GM18498 (cell line): ENCODE data around the gene ZBTB7C.

Experiments used
- ATAC-seq: cut with Tn5 transposase; IDR thresholded peaks from one replicate; pipeline ENCODE4 v1.9.1; 2021; ENCODE audit warnings: mild to moderate bottlenecking, moderate library complexity; ENCODE audit not compliant: unreplicated experiment

ZBTB7C gene

DNA sequence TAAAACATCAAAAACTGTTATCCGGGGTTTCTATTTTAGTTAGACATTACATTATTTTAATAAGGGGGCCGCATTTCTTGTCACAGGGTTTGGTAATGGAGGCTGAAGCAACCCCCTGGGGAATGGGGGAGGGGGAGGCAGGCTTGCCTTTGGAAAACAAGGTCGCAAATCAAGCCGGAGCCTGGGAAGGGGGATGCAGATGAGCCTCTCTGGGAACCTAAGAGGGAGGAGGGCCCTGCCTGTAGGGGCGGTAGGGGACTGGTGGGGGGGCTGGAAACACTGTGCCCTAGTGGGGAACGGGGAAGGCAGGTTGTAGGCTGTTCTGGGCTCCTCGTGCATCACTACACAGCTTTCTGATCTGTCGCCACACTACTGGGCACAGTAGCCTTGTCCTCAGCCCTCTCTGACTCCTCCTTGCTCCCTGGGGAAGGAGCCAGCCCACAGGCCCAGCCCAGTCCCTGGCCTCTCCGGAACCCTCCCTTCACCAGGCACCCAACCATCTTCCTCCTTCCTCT is 308.5 kb downstream of the ZBTB7C start:
- ATAC-seq = no peak

DNA sequence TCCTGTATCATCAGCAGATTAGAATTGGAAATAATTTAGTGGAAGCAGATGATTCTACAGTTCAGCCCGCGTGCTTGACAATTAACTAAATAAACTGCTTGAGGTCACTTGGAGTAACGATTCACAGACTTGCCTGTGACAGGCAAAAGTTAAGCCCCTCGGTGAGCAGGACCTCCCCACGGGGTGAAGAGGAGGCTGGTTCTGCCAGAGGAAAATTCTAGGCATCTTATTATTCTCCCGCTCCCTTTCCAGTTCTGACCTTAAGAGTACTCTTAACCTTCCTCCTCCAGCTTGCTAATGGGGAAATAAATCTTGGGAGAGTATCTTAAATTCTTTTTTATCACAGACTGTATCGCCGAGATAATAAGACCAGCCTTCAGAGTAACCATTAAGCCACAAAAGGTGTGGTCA is 309.0 kb downstream of the ZBTB7C start:
- no peak for ATAC-seq

DNA sequence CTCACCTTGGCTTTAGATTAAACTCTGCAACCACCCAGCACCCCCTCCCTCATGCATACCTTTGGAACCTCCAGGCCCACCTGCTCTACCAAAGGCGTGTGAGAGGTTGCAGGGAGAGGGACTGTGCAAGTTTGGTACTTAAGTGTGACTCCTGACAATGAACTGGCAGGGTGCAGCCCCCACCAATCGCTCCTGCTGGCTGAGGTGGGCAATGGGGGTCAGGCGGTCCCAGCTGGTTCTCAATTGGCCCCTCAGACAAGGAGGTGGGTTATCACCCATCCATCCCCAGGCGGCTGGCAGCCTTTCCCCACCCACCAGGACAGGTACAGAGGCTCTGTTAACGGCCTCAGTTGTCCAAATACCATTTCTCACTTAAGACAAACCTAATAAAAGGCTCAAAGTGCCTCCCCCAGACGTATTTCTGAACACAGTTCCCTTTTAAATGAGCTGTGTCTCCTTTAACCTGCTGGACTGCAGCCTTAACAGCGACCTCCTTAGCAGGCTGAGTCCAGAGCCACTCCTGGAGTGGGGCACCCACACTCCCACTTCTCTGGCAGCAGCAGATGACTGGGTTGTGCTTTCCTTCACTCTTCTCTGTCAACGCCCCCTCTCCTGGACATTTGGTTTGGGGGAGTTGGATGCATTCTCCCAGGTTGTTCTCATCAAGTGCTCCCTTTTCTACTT is 309.6 kb downstream of the ZBTB7C start:
- no peak for ATAC-seq

DNA sequence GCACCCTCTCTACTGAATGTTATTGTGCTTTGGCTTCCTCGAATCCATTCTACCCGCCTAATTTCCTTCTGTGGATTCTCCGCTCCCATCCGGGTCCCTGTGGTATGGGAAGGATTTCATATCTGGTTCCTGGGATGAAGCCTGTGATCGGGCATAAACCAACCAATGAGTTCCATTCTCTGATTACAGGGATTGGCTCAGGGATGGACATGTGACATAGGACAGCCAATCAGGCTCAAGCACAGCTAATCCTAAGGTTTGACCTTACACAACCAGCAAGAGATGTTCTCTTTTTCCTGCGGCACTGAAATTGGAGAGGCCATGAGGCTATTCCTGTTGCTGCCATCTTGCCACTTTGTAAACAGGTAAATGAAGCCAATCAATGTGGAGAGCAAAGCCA is 310.6 kb downstream of the ZBTB7C start:
- no peak for ATAC-seq

DNA sequence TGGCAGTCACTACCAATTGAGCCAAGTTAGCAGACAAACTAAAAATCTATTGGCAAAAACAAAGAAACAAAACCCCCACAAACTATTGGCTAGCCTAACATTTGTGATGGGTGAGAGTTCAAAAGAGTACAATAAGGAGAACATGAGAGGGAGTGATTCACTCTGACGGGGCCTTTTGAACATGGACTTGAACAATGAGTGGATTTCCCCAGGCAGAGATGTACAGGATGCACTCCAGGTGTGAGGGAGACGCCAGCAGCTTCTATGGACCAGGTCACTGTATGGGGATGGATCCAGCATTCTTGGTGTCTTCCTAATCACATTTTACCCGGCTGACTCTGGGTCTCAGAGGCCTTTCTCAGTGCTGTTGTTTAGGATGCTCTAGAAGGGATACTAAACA is 311.2 kb downstream of the ZBTB7C start:
- no peak for ATAC-seq

DNA sequence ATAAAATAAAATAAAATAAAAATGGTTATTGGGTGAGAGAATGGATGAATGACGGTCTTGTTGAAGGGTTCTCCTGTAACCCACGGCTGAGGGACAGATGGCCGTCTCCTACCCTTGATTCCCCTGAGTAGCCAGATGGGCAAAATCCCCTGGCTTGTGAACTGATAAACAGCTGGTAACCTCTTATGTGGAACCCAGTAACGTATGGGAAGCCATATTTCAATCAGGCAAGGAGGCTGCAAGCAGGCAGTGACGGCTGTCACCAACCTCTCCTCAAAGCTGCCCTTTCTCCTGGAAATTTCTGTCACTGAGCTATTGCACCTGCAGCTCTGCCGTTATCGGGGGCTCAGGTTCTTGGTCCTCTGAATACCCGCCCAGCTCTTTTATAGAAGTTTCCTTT is 313.5 kb downstream of the ZBTB7C start:
- no peak for ATAC-seq

DNA sequence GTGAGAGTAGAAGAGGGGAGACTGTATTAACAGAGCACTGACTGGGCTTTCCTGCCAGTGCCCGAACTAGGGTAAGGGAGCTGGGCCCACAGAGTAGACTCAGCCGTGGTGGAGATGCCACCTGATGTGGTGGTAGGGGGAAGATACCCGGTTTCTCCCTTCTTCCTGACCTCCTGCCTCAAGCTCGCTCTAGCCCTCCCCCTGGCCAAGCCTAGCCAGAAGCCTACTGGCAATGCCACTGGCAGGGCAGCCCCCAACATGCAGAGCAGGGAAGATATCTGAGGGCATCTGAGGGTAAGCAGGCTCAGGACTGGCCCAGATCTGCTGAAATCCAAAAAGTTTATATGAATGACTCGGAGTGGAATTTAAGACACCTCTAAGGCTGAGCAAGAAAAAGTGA is 316.1 kb downstream of the ZBTB7C start:
- no peak for ATAC-seq

DNA sequence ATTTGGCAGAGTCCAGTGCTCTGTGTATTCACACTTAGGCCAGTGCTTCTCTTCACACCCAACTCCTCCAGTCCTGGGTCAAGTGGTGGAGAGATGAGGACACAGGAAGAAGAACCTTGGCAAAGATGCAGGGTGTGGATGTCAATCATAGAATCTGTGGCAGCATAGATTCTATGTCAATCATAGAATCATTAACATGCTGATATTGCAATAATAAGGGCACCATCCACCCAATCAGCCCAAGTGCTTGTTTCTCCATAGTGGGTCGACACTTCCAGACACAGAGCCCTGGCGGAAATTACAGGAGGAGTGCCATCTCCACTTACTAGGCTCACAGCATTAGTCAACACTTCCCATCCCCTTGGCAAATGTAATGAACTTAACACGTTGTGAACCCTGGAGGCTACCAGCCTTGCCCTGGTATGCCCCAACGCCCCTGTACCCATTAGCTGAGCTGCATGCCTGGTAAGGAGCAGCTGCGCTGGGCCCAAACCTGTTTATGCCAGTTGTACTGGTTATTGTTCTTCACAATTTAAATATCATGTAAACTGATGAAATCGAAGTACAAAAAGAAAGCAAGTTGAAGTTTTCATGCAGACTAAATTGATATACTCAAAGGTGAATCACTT is 317.2 kb downstream of the ZBTB7C start:
- ATAC-seq = no peak

DNA sequence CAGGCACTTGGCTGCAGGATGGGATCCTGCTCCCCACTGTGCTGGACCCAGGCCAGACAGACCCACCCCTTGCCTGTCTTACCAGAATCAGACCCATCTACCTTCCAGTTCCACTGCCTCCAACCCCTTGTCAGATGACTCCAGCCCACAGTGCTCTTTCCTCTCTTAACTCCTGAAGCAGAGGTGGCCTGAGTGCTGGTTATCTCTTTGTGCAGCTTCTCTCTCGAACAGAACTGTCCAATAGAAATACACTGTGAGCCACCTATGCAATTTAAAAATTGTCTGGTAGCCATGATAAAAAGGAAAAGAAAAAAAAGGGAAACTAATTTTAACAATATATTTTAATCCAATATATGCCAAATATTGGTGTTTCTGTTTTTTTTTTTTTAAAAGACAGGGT is 318.5 kb downstream of the ZBTB7C start:
- ATAC-seq = no peak

DNA sequence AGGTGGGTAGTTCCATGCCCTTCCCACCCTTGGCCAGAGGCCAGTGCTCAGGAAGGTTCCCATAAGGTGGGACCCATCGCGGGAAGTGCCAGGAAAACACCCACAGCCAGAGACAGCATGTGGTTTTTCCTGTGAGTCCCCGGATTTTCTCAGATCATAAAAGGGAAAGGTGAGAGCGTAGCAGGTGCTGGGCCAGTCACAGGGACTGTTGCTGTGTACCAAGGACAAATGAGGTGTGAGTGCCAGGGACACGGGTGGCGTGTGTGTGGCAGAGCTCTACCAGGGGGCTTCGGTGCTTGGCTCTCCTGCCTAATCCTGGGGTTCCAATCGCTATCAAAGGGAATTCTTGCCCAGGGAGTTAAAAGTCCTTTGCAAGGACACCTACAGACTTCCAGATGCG is 319.2 kb downstream of the ZBTB7C start:
- no peak for ATAC-seq

DNA sequence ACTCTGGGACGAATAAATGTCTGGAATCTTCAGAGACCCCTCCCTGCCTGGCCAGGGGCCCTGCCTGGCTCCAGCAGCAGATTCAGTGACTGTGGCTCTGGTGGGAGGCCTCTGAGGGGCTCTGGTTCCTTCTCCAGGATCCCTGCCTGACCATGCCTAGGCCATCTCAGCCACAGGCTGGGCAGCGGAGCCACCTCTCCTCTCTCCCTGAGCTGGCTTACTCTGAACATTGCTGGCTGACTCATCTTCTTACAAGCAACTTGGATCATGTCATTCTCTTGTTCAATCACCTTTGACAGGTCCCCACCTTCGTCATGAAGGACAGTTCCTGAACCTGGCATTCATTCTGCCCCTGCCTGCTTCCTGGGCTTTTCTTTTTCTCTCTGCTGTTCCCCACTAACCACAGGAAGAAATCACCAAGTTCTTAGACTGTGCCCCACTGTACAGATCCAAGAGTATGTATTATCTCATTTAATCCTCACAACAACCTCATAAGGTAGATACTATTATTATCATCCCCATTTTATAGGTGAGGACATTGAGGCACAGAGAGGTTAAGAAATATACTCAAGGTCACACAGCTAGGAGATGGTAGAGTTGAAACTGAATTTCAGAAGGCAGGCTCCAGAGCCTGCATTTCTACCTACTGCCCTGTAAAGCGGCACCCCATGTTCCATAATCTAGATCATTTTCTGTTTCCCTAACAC is 323.2 kb downstream of the ZBTB7C start:
- ATAC-seq = no peak

DNA sequence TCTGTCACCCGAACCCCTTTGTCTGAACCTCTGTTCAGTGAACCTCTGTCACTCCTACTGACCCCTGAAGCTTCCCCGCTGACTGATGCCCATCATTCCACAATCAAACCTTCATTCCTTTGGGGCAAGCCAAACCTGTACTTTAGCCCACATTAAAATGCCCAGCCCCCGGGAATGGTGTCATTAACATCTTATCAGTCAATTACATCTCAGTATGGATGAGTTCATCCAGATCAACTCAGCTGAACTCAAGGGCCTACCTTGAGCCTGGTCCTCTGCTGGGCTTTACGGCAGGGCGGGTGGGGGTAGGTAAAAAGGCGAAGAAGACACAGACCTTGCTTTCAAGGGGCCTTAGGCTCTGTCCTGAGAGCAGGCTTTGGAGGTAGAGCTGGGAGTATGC is 324.3 kb downstream of the ZBTB7C start:
- ATAC-seq = no peak

DNA sequence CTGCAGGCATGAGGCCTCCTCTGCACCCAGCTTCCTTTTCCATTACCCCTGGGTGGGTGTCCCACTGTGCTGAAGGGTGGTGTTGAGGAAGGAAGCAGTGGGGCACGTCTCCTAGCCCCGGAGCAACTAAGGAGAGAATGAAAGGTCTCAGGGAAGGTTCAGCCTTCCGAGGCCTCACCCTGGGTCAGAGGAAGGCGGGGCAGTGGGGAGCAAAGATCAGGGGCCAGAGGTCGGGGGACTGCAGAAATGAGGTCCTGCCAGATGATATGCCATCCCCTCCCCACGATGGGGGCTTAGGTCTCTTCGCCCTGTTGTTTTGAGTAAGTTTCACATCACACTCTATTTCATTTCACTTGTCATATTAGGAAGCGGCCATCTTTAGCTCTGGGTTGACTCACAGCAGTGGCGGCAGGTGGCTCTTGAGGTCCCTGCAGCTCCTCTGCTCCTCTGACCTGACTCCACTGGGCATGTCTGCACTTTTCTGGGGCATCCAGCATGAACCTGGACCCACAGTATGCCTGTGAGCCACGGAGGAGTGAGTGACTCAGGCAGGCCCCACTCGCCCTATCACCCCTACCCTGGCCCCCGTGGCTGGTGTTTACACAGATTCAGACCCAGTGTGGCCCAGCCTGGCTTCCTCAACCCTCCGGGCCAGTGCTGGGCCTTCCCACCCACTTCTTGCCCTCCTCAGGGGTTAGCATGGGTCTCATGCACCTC is 325.0 kb downstream of the ZBTB7C start:
- ATAC-seq = no peak

DNA sequence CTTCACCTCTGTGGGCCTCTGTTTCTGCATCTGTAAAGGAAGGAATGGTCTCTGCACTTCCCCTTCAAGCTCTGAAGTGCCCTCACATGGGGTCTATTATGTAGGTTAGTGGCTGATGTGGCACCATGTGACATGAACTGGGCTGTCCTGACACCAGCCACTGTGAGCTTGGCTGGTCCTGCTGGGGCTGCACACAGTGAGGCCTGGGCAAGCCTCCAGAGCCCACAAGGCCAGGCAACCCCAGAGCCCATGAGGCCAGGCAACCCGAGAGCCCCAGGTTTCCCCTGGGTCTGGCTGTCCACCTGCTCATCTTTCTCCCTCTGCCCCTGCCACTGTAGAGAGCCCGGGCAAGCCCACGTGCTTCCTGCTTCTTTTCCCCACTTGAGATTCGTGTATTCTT is 328.6 kb downstream of the ZBTB7C start:
- no peak for ATAC-seq

DNA sequence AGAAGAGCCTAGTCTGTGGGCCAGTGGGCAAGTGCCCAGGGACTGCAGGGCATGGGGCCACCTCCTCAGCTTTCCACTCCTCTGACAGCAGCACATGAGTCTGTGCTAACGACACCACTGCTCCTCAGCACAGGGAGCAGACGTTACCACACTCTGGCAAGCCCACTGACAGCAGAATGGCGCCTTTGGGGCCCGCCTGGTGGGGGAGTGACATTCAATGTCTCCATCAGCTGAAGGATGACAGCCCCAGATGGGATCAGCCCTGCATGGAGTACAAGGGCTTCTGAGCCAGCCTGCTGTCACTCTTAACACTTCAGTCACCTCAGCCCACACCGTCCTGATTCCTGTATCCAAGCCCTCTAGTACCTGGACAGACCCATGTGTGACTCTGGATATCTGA is 329.3 kb downstream of the ZBTB7C start:
- no peak for ATAC-seq

DNA sequence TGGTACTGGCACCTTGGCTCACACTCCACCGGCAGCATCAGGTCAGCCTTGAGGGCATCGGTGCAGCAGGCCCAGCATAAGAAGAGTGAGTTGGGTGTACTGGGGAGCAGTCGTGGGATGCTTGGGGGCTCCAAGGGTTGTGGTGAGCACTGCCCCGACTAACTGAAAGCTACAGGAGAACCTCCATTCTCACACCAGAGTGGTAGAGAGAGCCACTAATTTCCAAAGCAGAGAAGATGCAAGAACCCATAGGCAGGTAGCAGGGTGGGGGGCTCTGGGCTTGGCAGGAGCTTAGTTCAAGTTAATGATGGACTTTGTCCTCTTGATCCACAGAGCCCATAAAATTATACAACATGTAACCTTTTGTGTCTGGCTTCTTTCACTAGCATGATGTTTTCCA is 330.7 kb downstream of the ZBTB7C start:
- no peak for ATAC-seq

DNA sequence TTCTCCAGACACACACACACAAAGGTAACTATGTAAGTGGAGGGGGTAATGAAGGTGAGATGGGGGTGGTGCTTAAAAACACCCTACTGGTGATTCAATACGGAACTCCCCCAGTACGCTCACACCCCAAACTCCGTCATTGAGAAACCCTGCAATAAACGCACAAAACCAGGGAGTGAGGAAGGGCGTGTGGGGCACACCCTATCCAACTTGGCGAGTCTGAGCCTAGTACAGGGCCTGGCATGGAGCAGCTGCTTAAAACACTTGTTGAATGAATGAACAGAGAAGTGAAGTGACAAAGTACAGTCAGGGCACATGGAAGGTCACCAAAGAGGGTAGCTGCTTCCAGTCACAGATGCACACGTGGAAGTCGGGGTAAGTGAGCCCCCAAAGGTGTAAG is 331.9 kb downstream of the ZBTB7C start:
- ATAC-seq = no peak

DNA sequence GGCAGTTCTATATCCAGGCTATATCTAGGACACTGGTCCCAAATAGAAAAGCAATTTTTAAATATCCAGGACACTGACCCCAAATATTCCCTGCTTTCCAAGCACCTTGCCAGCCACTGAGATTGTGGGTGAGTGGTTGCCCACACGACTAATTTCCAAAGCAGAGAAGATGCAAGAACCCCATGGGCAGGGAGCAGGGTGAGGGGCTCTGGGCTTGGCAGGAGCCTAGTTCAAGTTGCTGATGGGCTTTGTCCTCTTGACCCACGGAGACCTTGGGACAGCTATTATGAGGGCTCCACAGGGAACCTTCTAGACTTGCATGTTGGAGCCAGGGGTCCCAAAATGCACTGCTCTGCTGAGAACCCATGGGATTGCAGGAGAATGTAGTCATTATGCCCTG is 332.7 kb downstream of the ZBTB7C start:
- no peak for ATAC-seq

DNA sequence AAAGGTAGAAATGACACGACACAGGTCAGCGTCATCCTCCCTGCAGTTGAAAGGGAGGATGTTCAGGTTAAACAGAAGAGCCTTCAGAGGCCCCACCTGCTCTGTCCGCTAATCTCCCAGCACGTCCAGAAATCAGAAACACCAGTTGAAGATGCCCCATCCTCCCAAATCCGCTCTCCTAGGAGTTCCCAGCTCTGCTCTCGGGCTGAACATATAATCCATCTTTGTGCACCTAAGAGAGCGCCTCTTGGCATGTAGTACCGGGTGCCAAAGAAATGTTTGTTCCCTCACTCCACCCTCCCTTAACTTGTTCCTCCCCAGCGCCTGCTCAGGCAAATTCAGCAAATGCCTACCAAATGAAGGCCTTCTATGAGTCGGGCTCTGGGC is 333.5 kb downstream of the ZBTB7C start:
- no peak for ATAC-seq

DNA sequence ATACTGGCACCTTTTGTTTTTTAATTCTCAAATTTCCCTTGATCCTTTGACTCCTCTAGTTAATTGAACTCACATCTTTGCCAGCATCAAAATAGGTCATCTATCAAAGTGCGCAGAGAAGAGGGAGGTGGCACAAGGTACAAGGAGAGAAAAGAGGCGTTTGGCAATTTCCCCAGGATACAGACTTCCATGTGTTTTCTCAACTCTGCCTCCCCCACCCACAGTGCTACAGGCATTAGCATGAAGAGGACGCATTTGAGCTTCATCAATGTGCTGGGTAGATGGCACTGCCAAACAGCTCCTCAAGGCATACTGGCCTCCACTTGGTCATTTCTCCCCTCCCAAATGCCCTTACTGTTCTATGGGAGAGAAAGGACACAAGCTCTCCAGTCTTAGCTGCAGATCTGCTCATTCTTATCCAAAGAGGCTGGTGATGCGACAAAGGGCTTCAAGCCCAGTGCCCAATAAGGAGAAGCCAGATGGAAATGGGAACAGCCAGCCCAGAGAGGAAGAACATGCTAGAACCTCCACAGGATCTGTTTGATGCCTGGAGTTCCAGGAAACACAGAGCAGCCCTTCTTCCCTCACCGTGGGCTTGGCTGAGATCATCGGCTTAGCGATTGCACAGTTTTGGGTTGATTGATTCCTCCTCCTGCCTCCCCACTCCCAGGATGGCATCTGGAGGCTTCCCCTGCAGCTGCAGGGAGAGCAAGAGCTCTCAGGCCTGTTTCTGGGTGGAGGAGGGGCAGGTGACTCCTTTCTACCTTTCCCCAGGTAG is 334.1 kb downstream of the ZBTB7C start:
- no peak for ATAC-seq
